IPS-18a (cell line): ENCODE results near the gene TEX261.

Experiments used
- H3K27ac ChIP-seq: one replicate; pipeline ENCODE4 v1.5.1; 2013; ENCODE audit warnings: low read length
- H3K27me3 ChIP-seq: one replicate; pipeline ENCODE4 v1.6.1; 2013; ENCODE audit warnings: mild to moderate bottlenecking, low read length; ENCODE audit not compliant: control insufficient read depth, insufficient read depth
- H3K36me3 ChIP-seq: one replicate; pipeline ENCODE4 v1.6.1; 2013; ENCODE audit warnings: low read depth, low read length; ENCODE audit not compliant: control insufficient read depth
- H3K4me1 ChIP-seq: one replicate; pipeline ENCODE4 v1.6.1; 2013; ENCODE audit warnings: low read depth, low read length; ENCODE audit not compliant: control insufficient read depth
- H3K4me3 ChIP-seq: one replicate; pipeline ENCODE4 v1.5.1; 2013; ENCODE audit warnings: low read length
- H3K9ac ChIP-seq: one replicate; pipeline ENCODE4 v1.6.1; 2013; ENCODE audit warnings: mild to moderate bottlenecking, low read length, moderate library complexity
- H3K9me3 ChIP-seq: one replicate; pipeline ENCODE4 v1.6.1; 2013; ENCODE audit warnings: low read depth, low read length; ENCODE audit not compliant: control insufficient read depth

Gene TEX261

DNA sequence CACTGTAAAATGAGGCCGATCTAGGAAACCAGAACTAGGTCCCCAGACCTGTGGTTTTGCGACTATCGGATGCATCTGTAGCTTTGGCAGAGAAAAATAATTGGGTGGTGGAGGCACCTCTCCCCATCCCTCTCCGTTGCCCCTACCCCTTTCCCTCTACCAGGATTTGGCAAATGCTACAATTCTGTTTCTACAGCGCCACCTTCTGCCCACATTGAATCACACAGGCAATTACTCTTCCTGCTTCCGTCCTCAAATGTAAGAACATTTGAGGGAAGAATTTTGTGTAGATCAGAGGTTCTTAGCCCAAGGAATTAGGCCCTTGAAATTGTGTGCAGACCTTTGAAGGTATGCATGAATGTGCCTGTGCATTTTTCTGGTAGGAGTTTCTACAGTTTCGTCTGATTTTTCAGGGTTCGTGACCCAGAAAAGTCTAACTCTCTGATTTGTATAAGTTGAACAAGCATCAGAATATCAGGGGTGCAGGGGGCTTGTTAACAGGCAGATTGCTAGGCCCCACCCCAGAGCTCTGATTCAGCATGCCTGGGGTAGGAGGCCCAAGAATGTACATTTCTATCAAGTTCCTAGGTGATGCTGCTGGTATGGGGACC lies 47.7 kb downstream of the TEX261 start:
- H3K9ac ChIP-seq, result no peak overlapping the region

DNA sequence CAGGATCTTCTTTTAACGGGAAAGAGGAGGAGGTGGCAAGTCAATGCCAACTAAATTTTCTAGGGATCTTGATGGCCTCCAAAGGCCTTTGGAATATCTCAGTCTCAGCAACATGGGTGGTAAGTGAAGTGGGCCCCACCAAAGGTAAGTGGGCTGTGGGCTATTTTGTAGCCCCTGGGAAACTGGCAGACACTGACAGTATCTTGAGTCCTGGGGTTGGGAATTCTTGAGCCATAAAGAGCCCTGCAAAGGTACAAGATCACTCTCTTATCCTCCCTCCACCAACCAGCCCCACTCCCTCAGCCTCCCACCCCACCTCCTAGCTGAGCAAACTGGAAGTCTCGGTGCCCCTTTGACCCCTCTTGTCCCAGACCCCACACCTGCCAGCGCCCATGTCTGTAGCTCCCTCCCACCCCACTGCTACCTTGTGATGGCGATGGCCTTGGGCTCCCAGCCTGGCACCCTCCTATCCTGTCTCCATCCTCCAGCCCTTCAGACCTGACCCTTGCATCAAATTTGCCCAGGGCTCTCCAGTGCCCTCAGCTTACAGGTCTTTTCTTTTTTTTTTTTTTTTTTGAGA lies 50.5 kb downstream of the TEX261 start:
- Histone ChIP-seq H3K27ac (no peak overlapping the region), H3K36me3 (no peaks in the 10 kb centered on the region), H3K27me3 (peaks cover 84% of the 10 kb centered on the region), H3K9ac (no peak overlapping the region), H3K4me3 (no peak overlapping the region), H3K9me3 (no peaks in the 10 kb centered on the region), H3K4me1 (peaks cover 20% of the 10 kb centered on the region)

More for the DNA sequence above, 47.7 kb downstream of the TEX261 start:
- Histone ChIP-seq H3K36me3 (no peaks in the 10 kb centered on the region), H3K4me1 (peaks cover 12% of the 10 kb centered on the region), H3K27me3 (peaks cover 64% of the 10 kb centered on the region), H3K4me3 (no peak overlapping the region), H3K27ac (no peak overlapping the region), H3K9me3 (no peaks in the 10 kb centered on the region)

DNA sequence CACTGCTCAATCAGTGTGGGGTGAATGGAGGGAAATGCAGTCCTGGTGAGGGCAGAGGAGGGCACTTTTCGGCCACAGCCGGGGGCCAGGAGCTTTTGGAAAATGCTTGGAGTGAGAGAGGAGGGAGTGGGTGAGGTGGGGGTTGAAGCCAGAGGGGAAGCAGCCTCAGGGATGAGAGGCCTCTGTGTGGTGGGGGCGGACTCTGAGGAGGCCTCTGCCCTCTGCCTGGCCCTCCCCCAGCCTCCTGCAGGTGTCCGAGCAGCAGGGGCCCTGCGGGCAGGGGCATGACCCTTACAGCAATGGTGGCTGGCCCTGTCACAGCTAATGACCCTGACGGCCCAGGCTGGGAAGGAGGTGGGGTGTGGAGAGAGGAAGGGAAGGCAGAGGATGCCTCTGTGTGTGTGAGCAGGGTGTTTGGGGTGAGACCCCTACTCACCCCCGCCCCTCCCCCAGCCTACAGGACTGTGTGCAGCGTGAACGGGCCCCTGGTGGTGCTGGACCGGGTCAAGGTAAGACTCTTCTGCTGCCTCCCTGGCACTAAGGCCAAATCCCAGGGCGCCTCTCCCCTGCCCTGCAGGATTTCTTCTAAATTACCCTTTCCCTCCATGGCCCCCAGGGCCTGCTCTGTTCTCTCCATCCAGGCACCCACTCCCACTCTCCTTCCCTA lies 51.3 kb downstream of the TEX261 start:
- no peak overlapping the region for H3K4me3 ChIP-seq
- H3K27me3 ChIP-seq, result peaks cover 83% of the 10 kb centered on the region

DNA sequence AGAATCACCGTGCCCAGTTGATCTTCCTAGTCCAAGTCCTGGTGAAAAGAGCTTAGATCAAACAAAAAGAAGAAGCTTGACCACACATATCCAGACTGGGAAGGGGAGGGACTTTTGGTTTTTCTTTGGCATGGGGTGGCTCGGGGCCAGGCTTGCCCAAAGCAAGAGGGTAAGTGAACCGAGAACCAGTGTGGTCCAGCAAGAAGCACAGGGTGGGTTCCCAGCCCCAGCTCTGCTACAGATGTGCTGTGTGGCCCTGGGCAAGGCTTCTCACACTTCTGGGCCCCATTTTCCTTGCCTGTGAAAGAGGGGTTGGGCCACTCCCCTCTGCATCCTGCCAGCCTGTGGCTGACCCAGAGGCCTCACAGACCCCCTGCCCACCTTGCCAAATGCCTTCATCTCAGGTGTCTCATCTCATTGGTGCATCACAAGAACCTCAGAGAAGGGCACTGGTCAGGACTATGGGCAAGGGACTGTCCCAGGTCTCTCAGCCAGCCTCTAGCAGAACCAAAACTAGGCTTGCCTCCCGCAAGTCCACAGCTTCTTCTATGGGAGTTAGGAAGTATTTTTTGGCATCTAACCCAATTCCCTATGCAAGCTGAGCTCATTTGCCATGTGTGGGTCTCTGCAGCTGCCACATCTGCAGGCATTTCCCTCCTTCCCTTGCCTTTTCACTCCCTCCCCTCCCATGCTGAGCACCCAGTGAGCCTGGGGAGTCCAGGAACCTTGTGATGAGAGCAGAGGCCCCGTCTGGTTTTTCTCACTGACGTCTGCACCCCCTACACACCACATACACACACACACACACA lies 52.1 kb downstream of the TEX261 start:
- H3K4me1 ChIP-seq, result peaks cover 31% of the 10 kb centered on the region
- no peaks in the 10 kb centered on the region for H3K9me3 ChIP-seq
- H3K27me3 ChIP-seq, result peaks cover 83% of the 10 kb centered on the region
- H3K4me3 ChIP-seq, result no peak overlapping the region
- H3K27ac ChIP-seq, result no peak overlapping the region
- H3K9ac ChIP-seq, result no peak overlapping the region
- H3K36me3 ChIP-seq, result no peaks in the 10 kb centered on the region

More for the DNA sequence above, 51.3 kb downstream of the TEX261 start:
- H3K36me3 ChIP-seq, result no peaks in the 10 kb centered on the region
- no peaks in the 10 kb centered on the region for H3K9me3 ChIP-seq
- peaks cover 26% of the 10 kb centered on the region for H3K4me1 ChIP-seq
- no peak overlapping the region for H3K27ac ChIP-seq
- no peak overlapping the region for H3K9ac ChIP-seq

DNA sequence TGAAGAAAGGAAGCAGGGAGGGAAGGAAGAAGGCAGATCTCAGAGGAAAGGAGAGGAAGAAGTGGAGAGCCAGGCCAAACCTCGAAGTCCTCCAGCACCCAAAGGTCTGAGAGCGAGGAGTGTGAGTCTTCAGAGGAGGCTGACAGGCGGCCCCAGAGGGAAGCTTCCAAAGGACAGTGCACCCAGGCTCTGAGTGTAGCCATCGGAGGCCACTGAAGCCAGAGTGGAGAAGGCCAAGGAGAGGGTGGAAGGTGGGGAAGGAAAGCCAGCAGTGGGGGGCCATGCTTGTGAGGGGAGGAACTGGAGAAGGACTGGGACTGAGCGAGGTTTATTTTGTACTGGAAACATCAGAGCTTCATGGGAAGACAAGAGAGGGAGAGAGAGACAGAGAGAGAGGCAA lies 53.0 kb downstream of the TEX261 start:
- H3K4me3 ChIP-seq, result no peak overlapping the region
- H3K27me3 ChIP-seq, result peaks cover 76% of the 10 kb centered on the region
- no peak overlapping the region for H3K27ac ChIP-seq
- H3K36me3 ChIP-seq, result no peaks in the 10 kb centered on the region
- H3K4me1 ChIP-seq, result peaks cover 31% of the 10 kb centered on the region
- H3K9ac ChIP-seq, result no peak overlapping the region
- no peaks in the 10 kb centered on the region for H3K9me3 ChIP-seq

DNA sequence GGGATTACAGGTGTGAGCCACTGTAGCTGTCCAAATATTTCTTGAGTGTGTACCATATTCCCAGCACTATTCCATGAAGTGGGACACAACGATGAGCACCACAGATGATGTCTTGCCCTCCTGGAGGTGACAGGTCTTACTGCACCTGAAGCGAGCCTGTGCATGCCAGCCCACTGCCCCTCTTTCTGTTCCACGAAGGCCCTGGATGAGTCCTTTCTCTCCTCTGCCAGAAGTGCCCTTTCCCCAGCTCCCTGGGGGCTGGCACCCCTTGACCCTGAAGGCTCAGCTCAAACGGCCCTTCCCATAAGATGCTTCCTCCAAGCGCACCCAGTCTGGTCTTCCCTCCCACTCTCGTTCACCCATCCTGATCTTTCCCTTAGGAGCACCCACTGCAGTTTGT lies 53.5 kb downstream of the TEX261 start:
- Histone ChIP-seq H3K4me1 (peaks cover 31% of the 10 kb centered on the region), H3K36me3 (no peaks in the 10 kb centered on the region), H3K27ac (no peak overlapping the region), H3K9ac (no peak overlapping the region), H3K4me3 (no peak overlapping the region), H3K9me3 (no peaks in the 10 kb centered on the region), H3K27me3 (peaks cover 71% of the 10 kb centered on the region)

DNA sequence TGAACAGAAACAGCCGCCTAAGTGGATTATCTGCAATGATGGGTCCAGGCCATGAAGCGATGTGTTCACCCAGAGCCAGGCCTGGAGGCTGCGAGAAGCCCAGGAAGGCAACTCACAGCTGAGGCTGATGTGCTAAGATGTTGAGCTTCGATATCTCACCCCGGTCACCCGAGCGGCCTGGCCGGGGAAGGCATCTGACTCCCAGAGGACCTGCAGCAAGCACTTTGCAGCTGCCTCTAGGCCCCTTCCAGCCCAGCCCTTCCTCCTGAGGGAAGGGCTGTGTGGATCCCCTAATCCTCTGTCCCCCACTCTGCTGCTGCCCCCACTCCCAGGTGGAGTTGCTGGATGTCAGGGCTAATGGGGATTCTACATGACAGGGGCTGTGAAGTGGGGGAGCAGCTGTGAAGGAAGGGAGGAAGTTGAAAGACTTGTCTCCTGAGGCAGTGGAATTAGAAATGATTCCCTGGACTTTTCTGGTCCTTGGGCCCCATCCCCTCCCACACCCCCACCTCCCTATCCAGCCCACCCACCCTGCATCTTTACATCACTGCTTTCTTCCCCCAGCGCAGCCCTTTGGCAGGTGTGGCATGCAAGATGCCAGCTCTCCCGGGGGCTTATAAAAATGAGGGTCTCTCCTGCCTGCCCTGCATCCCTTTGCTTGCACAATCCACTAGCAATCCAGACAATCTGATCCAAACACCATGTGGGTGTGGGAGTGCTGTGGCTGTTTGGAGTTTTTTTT lies 54.7 kb downstream of the TEX261 start:
- Histone ChIP-seq H3K27ac (no peak overlapping the region), H3K36me3 (no peaks in the 10 kb centered on the region), H3K9me3 (no peaks in the 10 kb centered on the region), H3K9ac (no peak overlapping the region), H3K4me3 (no peak overlapping the region), H3K4me1 (peaks cover 35% of the 10 kb centered on the region), H3K27me3 (peaks cover 62% of the 10 kb centered on the region)

DNA sequence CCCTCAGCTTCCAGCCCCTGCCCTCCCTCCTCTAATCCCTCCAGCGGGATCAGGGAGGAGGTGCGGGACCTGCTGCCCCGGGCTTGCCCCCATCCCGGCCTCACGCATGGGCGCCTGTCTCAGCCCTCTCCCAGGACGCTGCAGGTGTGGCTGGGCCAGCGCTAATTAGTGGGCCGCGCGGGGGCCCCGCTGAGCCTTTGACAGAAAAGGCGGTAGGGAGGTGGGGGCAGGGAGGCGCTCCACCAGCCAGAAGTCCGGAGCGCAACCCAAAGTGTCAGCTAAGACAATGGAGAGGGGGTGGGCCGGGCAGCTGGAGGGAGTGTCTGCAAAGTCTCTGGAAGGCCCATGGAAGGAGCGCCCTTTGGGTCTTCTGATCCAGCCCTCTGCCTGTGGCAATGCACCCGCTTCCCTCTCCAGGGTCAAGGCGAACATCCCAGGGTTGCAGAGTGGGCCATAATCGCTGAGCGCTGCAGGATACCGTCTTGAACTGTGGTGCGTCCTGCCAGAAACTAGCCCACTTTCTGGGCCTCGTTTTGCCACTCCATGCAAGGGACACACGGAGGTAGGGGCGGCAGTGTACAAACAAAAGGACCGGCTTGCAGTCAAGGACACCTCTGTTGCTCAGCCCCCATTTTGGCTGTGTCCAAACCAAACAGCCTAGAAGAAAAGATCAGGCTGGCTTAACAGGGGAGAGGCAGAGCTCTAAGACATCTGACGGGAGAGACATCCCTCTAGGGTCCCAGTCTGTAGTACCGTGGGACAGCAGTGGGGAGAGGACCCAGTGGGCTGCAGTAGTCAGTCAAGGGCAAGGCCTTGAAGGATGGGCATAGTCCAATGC lies 55.5 kb downstream of the TEX261 start:
- Histone ChIP-seq H3K9me3 (no peaks in the 10 kb centered on the region), H3K36me3 (no peaks in the 10 kb centered on the region), H3K9ac (no peak overlapping the region), H3K4me1 (peaks cover 35% of the 10 kb centered on the region), H3K27ac (no peak overlapping the region), H3K4me3 (peak overlapping the region; percentile 12), H3K27me3 (peaks cover 57% of the 10 kb centered on the region)

DNA sequence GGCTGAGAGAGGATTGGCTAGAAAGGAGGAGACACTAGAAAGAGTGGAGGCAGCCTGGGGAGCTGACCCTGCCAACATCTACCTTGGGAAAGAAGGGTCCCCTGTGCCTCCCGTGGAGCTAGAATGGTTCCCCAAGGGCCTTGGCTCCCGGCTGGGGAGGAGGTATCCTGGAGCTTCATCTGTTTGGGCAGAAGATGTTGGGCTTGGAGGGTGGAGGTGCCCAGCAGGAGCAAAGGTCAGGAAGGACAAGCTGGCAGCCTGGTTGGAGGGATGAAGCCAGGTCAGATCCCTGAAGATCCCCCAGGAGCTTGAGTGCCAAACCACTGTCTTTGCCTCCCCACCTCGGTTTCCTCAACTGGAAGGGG lies 56.1 kb downstream of the TEX261 start:
- H3K4me3 ChIP-seq, result peak overlapping the region; percentile 12
- peaks cover 34% of the 10 kb centered on the region for H3K4me1 ChIP-seq
- H3K27me3 ChIP-seq, result peaks cover 51% of the 10 kb centered on the region
- no peak overlapping the region for H3K9ac ChIP-seq
- no peaks in the 10 kb centered on the region for H3K36me3 ChIP-seq
- no peaks in the 10 kb centered on the region for H3K9me3 ChIP-seq
- H3K27ac ChIP-seq, result no peak overlapping the region

DNA sequence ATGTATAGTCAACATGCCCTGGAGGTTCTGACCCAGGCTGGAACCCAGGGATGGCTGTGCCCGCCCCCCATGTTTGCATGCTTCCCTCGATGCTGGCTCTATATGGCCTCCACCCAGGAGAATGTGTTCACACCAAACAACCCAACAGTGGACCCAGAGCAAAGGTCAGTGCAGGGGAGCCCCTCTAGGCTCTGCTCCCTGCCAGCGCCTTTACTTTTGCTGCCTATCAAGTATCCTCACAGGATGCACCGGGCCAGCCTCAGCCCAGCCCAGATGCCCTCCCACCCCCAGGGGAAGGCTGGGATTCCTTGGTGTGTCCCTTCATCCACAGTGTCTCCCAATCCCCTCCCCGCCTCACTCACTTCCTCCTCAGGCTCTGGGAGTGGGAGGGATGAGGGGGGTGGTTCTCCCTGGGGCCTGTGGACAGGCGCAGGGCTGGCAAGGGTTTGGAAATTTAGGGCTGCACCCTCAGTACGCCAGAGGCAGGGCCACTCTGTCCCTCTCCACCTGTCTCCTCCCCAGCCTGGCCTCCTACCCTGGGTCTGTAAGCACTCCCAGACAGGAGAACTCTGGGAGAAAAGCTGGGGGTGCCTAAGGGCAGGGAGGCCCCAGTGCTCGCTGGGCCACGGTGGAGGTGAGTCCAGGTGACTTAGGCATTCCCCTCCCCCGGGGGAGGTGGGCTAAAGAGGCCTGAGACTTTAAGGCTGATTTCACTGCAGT lies 56.6 kb downstream of the TEX261 start:
- Histone ChIP-seq H3K27me3 (peaks cover 51% of the 10 kb centered on the region), H3K4me3 (peak overlapping the region; percentile 12), H3K36me3 (no peaks in the 10 kb centered on the region), H3K9ac (no peak overlapping the region), H3K27ac (no peak overlapping the region), H3K9me3 (no peaks in the 10 kb centered on the region), H3K4me1 (peaks cover 29% of the 10 kb centered on the region)
